AG09319 (cell line): ENCODE results near the gene NELL1.

ENCODE experiments used
- DNase-seq: peaks from one replicate; pipeline ENCODE4 v3.0.0-alpha.2; 2010; ENCODE audit warnings: low read depth; ENCODE audit errors: extremely low read depth
- TF ChIP-seq, protein P1 (sequence below): IDR thresholded peaks from 2 replicates; pipeline ENCODE4 v1.5.1; 2011; ENCODE audit warnings: low read depth, mild to moderate bottlenecking, inconsistent platforms, low read length, moderate library complexity

NELL1 gene

DNA sequence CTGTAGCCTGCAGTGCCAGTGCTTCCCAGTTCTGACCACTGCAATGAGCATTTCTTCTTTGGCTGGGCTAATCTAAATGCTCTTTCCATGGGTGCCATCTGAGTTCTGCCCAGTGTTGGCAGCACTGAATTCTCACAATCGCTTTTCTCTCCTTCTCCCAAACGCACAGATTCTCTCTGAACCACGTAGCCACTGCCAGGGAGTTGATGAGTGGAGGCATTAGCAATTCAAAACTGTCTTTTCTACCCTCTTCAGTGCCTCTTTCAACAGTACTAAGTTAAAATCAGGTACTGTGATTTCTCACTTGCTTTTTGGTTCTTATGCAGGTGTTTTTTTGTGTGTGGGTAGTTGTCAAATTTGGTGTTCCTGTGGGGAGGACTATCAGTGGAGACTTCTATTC, 778.5 kb downstream of the NELL1 start:
- TF ChIP-seq, protein P1, sequence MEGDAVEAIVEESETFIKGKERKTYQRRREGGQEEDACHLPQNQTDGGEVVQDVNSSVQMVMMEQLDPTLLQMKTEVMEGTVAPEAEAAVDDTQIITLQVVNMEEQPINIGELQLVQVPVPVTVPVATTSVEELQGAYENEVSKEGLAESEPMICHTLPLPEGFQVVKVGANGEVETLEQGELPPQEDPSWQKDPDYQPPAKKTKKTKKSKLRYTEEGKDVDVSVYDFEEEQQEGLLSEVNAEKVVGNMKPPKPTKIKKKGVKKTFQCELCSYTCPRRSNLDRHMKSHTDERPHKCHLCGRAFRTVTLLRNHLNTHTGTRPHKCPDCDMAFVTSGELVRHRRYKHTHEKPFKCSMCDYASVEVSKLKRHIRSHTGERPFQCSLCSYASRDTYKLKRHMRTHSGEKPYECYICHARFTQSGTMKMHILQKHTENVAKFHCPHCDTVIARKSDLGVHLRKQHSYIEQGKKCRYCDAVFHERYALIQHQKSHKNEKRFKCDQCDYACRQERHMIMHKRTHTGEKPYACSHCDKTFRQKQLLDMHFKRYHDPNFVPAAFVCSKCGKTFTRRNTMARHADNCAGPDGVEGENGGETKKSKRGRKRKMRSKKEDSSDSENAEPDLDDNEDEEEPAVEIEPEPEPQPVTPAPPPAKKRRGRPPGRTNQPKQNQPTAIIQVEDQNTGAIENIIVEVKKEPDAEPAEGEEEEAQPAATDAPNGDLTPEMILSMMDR = no peak
- no peak for DNase-seq

DNA sequence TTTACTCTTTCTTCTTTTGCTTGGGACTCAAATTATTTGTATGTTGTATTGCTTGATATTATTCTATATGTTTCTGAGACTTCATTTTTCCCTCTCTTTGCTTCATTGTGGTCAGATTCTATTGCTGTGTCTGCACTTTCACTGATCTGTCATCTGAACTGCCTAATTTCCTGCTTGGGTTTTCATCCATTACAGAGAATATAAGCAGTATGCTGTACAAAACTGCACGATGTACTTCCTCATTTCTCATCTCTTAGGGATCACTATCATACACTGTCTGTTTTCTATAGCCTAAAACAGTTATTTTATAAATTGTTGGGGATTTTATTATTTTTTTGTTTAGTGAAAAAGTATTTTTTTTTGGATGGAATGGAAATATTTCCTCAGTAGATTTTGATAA, 786.8 kb downstream of the NELL1 start:
- TF ChIP-seq, protein P1 = no peak
- DNase-seq = no peak

DNA sequence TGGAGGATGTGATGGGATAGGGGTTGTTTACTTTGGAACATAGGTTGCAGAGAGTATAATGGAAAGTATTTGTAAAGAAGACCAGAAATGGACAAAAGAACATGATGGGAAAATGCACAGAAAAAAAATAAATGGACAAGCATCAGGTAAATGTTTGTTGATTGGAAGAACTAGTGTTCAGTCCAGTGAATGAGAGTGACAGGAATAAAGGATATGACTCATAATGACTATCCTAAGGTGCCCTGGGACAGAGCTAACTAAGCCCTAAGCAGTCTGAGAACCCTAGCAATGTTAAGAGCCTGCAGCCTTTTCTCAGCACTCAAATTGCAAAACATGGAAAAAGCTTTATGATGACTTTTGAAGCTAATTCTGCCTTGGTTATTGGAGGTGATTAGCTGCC, 790.7 kb downstream of the NELL1 start:
- TF ChIP-seq, protein P1 = no peak

DNA sequence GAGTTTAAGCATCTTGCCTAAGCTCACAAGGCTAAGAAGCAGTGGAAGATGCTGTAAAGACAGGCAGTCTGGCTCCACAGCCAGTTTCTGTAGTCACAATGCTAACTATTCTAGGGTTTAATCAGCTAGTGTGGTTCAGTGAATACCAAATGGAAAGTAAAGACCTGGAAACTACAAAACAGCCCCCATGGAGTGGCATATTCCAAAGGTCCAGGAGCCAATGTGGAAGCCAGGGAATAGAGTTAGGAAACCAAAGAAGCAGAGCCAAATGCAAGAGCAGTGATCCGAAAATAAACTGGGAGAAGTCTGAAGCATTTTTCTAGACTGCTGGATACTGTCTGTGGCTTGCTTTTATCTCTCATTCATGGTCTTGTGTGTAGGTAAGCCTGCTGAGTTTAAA, 792.3 kb downstream of the NELL1 start:
- DNase-seq = no peak
- TF ChIP-seq, protein P1 = no peak

More for the DNA sequence above, 790.7 kb downstream of the NELL1 start:
- no peak for DNase-seq

DNA sequence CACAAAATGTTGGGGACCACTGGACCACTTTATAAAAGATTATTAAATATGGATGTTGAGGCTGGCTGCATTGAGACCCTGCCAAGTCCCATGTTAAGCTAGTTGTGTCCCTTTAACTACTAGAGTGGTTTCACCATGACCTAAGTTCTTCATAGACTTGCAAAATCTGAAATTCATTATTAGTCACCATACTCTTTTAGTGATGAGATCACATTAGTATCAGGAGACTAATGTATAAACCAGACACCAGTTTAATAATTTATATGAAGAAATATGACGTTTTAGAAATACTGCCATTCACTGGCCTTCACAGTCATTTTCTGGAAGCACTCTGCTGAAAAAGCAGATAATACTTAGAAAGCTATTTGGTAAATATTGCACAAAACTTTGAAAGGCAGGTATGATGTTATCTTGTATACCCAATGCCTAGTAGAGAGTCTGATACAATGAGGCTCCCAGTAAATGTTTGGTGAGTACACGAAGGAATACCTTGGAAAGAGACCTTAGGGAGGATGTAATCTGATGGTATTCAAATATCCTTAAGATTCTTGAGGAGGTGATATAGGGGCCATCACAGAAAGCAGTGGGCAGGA, 795.3 kb downstream of the NELL1 start:
- no peak for DNase-seq
- TF ChIP-seq, protein P1 = no peak

DNA sequence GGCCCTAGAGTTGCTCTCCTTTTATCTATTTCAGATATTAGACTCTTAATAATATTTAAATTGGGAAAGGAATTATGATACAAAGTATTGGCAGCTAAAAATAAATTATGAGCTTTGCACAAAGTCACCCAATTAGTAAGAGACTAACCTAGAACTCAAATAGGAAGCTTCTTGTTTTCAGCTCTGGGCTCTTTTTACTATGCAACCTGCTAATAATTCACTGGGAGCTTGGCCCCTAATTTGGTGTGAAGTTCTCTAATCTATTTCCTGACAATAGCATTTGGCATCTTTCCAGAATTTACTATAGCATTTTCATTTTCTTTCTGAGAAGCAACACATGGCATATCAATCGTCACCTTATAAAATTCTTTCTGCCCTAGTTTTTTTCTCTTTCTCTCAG, 795.8 kb downstream of the NELL1 start:
- no peak for DNase-seq
- TF ChIP-seq, protein P1 = no peak

DNA sequence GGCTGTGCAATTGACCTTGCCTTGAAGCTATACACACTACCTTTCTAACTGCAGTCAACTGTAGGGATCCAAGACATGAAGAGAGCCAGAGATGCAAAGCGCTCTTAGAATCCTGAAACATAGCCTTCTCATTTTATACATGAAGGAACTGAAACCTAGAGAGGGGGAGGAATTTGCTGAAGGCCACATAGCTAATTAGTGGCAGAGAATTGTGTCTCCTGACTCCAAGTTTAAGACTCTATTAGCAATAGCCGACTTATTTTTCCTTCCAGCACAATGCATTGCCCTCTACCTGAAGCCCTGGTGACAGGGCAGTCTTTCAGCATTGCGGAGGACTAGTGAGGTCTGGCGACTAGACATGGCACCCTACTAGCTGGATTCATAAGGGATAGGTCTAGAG, 796.5 kb downstream of the NELL1 start:
- DNase-seq = no peak
- TF ChIP-seq, protein P1 = no peak
